ENCODE data around the gene IFI27L2. TPM values are rescaled to one million over a fixed set of nuclear protein-coding genes. Genes with fewer than 3 reads are reported as not detected.

Gene IFI27L2
- total RNA-seq, 1 donor from 2014 or later = 81.0 TPM

- TF ChIP-seq, protein P1, sequence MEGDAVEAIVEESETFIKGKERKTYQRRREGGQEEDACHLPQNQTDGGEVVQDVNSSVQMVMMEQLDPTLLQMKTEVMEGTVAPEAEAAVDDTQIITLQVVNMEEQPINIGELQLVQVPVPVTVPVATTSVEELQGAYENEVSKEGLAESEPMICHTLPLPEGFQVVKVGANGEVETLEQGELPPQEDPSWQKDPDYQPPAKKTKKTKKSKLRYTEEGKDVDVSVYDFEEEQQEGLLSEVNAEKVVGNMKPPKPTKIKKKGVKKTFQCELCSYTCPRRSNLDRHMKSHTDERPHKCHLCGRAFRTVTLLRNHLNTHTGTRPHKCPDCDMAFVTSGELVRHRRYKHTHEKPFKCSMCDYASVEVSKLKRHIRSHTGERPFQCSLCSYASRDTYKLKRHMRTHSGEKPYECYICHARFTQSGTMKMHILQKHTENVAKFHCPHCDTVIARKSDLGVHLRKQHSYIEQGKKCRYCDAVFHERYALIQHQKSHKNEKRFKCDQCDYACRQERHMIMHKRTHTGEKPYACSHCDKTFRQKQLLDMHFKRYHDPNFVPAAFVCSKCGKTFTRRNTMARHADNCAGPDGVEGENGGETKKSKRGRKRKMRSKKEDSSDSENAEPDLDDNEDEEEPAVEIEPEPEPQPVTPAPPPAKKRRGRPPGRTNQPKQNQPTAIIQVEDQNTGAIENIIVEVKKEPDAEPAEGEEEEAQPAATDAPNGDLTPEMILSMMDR (IDR thresholded peaks at IDR 0.05; ENCODE audit: insufficient read depth, low read length, poor library complexity, severe bottlenecking) = no peak
- H3K27me3 ChIP-seq (ENCODE audit: control insufficient read depth, insufficient read depth, low read length) = peaks cover 4% of the 10 kb centered on the region
- H3K36me3 ChIP-seq (ENCODE audit: control insufficient read depth, insufficient read depth, low read length) = no peaks in the 10 kb centered on the region
- H3K4me3 ChIP-seq (ENCODE audit: low read depth, low read length) = no peak overlapping the region
- no peak for DNase-seq (ENCODE audit: low read depth)
These were observed 9.6 kb upstream of the IFI27L2 start for GRCh38 chr14:94139006-94139405.

DNA sequence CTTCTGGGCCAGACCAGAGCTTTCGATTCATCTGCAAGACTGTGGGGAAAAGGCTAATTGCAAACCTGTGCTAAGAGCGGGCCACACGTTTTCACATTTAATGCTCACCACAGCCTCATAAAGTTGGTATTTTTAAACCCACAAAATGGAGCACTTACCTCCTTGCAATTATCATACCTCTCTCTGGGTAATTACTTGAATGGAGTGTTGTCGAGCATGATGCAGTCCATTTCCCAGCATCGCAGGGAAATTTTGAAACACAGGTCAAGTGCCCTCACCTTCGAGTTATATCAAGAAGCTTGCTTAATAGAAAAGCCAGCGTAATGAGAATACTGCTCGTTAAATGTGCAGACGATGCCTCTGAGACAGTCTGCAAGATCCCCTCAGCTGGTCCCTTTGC lies 8.8 kb upstream of the IFI27L2 start:
- H3K36me3 ChIP-seq (ENCODE audit: control insufficient read depth, insufficient read depth, low read length) = no peaks in the 10 kb centered on the region
- no peak overlapping the region for H3K4me3 ChIP-seq (ENCODE audit: low read depth, low read length)
- TF ChIP-seq, protein P1 (IDR thresholded peaks at IDR 0.05; ENCODE audit: insufficient read depth, low read length, poor library complexity, severe bottlenecking) = no peak
- no peak for DNase-seq (ENCODE audit: low read depth)
- peaks cover 4% of the 10 kb centered on the region for H3K27me3 ChIP-seq (ENCODE audit: control insufficient read depth, insufficient read depth, low read length)

DNA sequence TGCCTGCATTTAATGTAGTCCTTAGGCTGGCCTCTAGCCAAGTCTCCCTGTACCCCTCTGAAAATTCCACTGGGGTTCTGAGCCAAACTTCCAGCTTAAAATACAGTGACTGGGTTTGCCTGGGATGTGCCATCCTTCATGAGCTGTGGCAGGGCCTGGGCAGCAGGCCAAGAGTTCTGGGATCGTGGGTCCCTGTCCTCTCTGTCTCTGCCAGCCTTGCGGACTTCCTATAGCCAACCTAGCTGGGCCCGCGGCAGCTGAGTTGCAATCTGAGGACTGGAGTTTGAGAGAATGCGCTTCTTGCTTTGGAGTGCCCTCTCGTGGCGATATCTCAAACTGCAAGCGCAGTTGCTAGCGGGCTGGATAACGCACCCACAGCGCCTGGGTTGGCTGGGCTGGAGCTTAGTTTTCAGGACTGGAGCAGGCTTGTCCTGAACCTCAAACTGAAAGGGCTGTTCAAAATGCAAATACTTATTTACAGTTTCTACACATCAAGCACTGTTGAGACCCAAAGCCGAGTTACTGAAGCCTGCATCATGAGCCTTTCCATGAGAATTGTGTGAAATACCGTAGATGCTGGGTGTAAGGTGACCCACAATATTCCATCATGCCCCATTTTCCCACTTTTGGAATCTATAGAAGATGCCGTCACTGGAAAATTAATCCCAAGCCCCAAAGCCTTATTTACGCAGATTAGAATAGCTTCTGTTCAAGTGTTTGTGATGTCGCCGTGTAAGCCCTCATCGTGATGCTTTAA lies 7.3 kb upstream of the IFI27L2 start:
- peaks cover 4% of the 10 kb centered on the region for H3K27me3 ChIP-seq (ENCODE audit: control insufficient read depth, insufficient read depth, low read length)
- no peak for DNase-seq (ENCODE audit: low read depth)
- H3K36me3 ChIP-seq (ENCODE audit: control insufficient read depth, insufficient read depth, low read length) = no peaks in the 10 kb centered on the region
- H3K4me3 ChIP-seq (ENCODE audit: low read depth, low read length) = no peak overlapping the region
- TF ChIP-seq, protein P1 (IDR thresholded peaks at IDR 0.05; ENCODE audit: insufficient read depth, low read length, poor library complexity, severe bottlenecking) = peak; percentile 98

DNA sequence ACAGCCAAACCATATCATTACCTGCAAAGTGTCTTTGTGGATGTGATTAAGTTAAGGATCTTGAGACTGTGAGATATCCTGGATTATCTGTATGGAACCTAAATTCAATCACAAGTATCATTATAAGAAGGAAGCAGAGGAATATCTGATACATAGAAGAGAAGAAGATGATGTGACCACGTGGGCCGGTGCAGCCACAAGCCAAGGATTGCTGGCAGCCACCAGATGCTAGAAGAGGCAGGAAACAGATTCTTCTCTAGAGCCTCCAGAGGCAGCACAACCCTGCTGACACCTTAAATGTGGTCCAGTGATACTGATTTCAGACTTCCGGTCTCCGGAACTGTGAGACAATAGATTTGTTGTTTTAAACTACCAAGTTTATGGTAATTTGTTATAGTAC lies 6.1 kb upstream of the IFI27L2 start:
- Histone ChIP-seq H3K36me3 (ENCODE audit: control insufficient read depth, insufficient read depth, low read length) (no peaks in the 10 kb centered on the region), H3K4me3 (ENCODE audit: low read depth, low read length) (no peak overlapping the region), H3K27me3 (ENCODE audit: control insufficient read depth, insufficient read depth, low read length) (peaks cover 4% of the 10 kb centered on the region)
- no peak for DNase-seq (ENCODE audit: low read depth)
- TF ChIP-seq, protein P1 (IDR thresholded peaks at IDR 0.05; ENCODE audit: insufficient read depth, low read length, poor library complexity, severe bottlenecking) = no peak

- DNase-seq (ENCODE audit: low read depth) = no peak
- H3K4me3 ChIP-seq (ENCODE audit: low read depth, low read length) = no peak overlapping the region
These were observed 3.0 kb upstream of the IFI27L2 start for GRCh38 chr14:94132285-94132887.

More at GRCh38 chr14:94132285-94132887, 3.0 kb upstream of the IFI27L2 start:
- Histone ChIP-seq H3K27me3 (ENCODE audit: control insufficient read depth, insufficient read depth, low read length) (no peaks in the 10 kb centered on the region), H3K36me3 (ENCODE audit: control insufficient read depth, insufficient read depth, low read length) (no peaks in the 10 kb centered on the region)
- TF ChIP-seq, protein P1 (IDR thresholded peaks at IDR 0.05; ENCODE audit: insufficient read depth, low read length, poor library complexity, severe bottlenecking) = peak; percentile 73
